OCI-LY7 (cell line): ENCODE data around the gene TBC1D5. TPM values are rescaled to one million over a fixed set of nuclear protein-coding genes. Genes with fewer than 3 reads are reported as not detected.

ENCODE experiments used
- BruUV-seq: library from RNA; stranded (reverse); fragments of 400-500 nt; replicated peaks from 2 replicates; lab custom pipeline; 2021; lab: Mats Ljungman, UMichigan
- CTCF ChIA-PET: fragments of 300-600 bp; sonication (Branson Sonifier 250); formaldehyde crosslinking; loops from one replicate; lab custom pipeline; 2022; ENCODE audit warnings: antibody characterized with exemption; ENCODE audit not compliant: unreplicated experiment; lab: Charles Lee
- POLR2A ChIA-PET: fragments of 300-600 bp; sonication (Branson Sonifier 250); formaldehyde crosslinking; loops from one replicate; lab custom pipeline; 2022; ENCODE audit warnings: antibody characterized with exemption; lab: Charles Lee
- DNase-seq: peaks from one replicate; pipeline ENCODE4 v3.0.0-alpha.2; 2015; ENCODE audit warnings: low spot score
- H2AFZ ChIP-seq: fragments of 200-600 bp; sonication (generic), shearing (Covaris generic); 2 replicates; pipeline ENCODE4 v1.6.1; 2014; ENCODE audit warnings: mild to moderate bottlenecking, antibody characterized with exemption, low read length, moderate library complexity
- H3K27ac ChIP-seq: fragments of 200-600 bp; sonication (generic); 2 replicates; pipeline ENCODE4 v1.5.1; 2014; ENCODE audit warnings: mixed run types, low read depth, mild to moderate bottlenecking, moderate library complexity, low read length, inconsistent platforms; ENCODE audit not compliant: poor library complexity, severe bottlenecking
- H3K36me3 ChIP-seq: fragments of 200-600 bp; sonication (generic); 2 replicates; pipeline ENCODE4 v1.6.1; 2014; ENCODE audit warnings: mild to moderate bottlenecking, antibody characterized with exemption, low read length, moderate library complexity, mixed read lengths; ENCODE audit not compliant: insufficient read depth
- H3K4me1 ChIP-seq: fragments of 200-600 bp; sonication (generic); 2 replicates; pipeline ENCODE4 v1.5.1; 2014; ENCODE audit warnings: mild to moderate bottlenecking, low read length; ENCODE audit not compliant: insufficient read depth, poor library complexity, severe bottlenecking
- H3K4me2 ChIP-seq: fragments of 200-600 bp; sonication (generic); 2 replicates; pipeline ENCODE4 v1.6.1; 2014; ENCODE audit warnings: mild to moderate bottlenecking, low read length
- H3K4me3 ChIP-seq: fragments of 200-600 bp; sonication (generic); 2 replicates; pipeline ENCODE4 v1.5.1; 2014; ENCODE audit warnings: mild to moderate bottlenecking, low read depth, low read length; ENCODE audit not compliant: poor library complexity, severe bottlenecking
- H3K79me2 ChIP-seq: fragments of 200-600 bp; sonication (generic); 2 replicates; pipeline ENCODE4 v1.6.1; 2016; ENCODE audit warnings: low read depth, mild to moderate bottlenecking, low read length, moderate library complexity, mixed read lengths; ENCODE audit not compliant: insufficient read depth
- H3K9me2 ChIP-seq: fragments of 200-600 bp; sonication (generic); 2 replicates; pipeline ENCODE4 v1.6.1; 2016; ENCODE audit warnings: mild to moderate bottlenecking, low read length, mixed read lengths; ENCODE audit not compliant: insufficient read depth
- H3K9me3 ChIP-seq: fragments of 200-600 bp; sonication (generic); 2 replicates; pipeline ENCODE4 v1.6.1; 2014; ENCODE audit warnings: mild to moderate bottlenecking, mixed run types, low read length, mixed read lengths
- H4K20me1 ChIP-seq: fragments of 200-600 bp; sonication (generic); 2 replicates; pipeline ENCODE4 v1.6.1; 2014; ENCODE audit warnings: mild to moderate bottlenecking, antibody characterized with exemption, low read length, moderate library complexity, mixed read lengths; ENCODE audit not compliant: insufficient read depth
- EZH2phosphoT487 ChIP-seq: fragments of 200-600 bp; sonication (generic); IDR thresholded peaks from 2 replicates; pipeline ENCODE4 v1.6.1; 2018; ENCODE audit warnings: low read depth, borderline replicate concordance, mild to moderate bottlenecking, mixed run types, antibody characterized with exemption, low read length, moderate library complexity, mixed read lengths
- intact Hi-C: fragments of 100-400 bp; cut with micrococcal nuclease; formaldehyde crosslinking; loops from one replicate; pipeline ENCODE4 v1.10.0; 2022; ENCODE audit not compliant: unreplicated experiment
- total RNA-seq, 2 experiments: library from RNA; depleted of rRNA in 1 of 2; stranded (reverse); fragments of >200 nt in 1 of 2; shearing (Covaris generic) in 1 of 2; gene quantifications; 2 replicates each; pipeline ENCODE4 v1.2.3, GENCODE V29; 2014 to 2022
- TF ChIP-seq, protein P1 (sequence below): fragments of 200-600 bp; sonication (generic); conservative IDR thresholded peaks from 2 replicates; pipeline ENCODE4 v1.5.1; 2014; ENCODE audit warnings: mild to moderate bottlenecking, antibody characterized with exemption, low read length, moderate library complexity, mixed read lengths

The TBC1D5 gene
- total RNA-seq, 2 experiments from 2014 or later, result 78.5 to 82.4 TPM

- H2AFZ ChIP-seq, result no peak overlapping the region
- TF ChIP-seq, protein P1, sequence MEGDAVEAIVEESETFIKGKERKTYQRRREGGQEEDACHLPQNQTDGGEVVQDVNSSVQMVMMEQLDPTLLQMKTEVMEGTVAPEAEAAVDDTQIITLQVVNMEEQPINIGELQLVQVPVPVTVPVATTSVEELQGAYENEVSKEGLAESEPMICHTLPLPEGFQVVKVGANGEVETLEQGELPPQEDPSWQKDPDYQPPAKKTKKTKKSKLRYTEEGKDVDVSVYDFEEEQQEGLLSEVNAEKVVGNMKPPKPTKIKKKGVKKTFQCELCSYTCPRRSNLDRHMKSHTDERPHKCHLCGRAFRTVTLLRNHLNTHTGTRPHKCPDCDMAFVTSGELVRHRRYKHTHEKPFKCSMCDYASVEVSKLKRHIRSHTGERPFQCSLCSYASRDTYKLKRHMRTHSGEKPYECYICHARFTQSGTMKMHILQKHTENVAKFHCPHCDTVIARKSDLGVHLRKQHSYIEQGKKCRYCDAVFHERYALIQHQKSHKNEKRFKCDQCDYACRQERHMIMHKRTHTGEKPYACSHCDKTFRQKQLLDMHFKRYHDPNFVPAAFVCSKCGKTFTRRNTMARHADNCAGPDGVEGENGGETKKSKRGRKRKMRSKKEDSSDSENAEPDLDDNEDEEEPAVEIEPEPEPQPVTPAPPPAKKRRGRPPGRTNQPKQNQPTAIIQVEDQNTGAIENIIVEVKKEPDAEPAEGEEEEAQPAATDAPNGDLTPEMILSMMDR, result no peak
- no peak for TF ChIP-seq EZH2phosphoT487
- CTCF ChIA-PET, result no interaction called here
Measured at GRCh38 chr3:17714473-17714872, 28.0 kb downstream of the TBC1D5 start.

GRCh38 chr3:17709236-17709810, 33.1 kb downstream of the TBC1D5 start:
- Histone ChIP-seq H3K27ac (no peak overlapping the region), H3K4me1 (no peaks in the 10 kb centered on the region), H3K4me3 (no peak overlapping the region), H3K9me2 (no peaks in the 10 kb centered on the region), H2AFZ (no peak overlapping the region), H3K9me3 (peaks cover 11% of the 10 kb centered on the region; the same call in 1 of the 2 replicates), H3K36me3 (peaks cover 19% of the 10 kb centered on the region), H4K20me1 (no peaks in the 10 kb centered on the region), H3K79me2 (peaks cover 8% of the 10 kb centered on the region; the same call in 1 of the 2 replicates), H3K4me2 (no peak overlapping the region)
- BruUV-seq, result no TSS peak
- TF ChIP-seq, protein P1, result no peak
- TF ChIP-seq EZH2phosphoT487, result no peak
- no peak for DNase-seq
- intact Hi-C loops, result no loop called here
- ChIA-PET POLR2A (interaction anchor here (0.7 to 1.4 kb wide), 2 partner anchors 15 to 20 kb away, joined by 3 read pairs; no protein-coding TSS in a partner anchor), CTCF (no interaction called here)

More at GRCh38 chr3:17714473-17714872, 28.0 kb downstream of the TBC1D5 start:
- BruUV-seq, result no TSS peak
- H3K4me2 ChIP-seq, result no peak overlapping the region
- H3K79me2 ChIP-seq, result peaks cover 20% of the 10 kb centered on the region; the same call in 1 of the 2 replicates
- intact Hi-C loops, result no loop called here
- H3K4me3 ChIP-seq, result no peak overlapping the region
- DNase-seq, result no peak
- H3K4me1 ChIP-seq, result no peaks in the 10 kb centered on the region
- no peaks in the 10 kb centered on the region for H4K20me1 ChIP-seq
- H3K27ac ChIP-seq, result no peak overlapping the region
- H3K9me3 ChIP-seq, result peaks cover 25% of the 10 kb centered on the region; the same call in 1 of the 2 replicates
- peaks cover 36% of the 10 kb centered on the region for H3K36me3 ChIP-seq
- H3K9me2 ChIP-seq, result no peaks in the 10 kb centered on the region
- POLR2A ChIA-PET, result interaction anchor here (0.6 to 1.0 kb wide), 3 partner anchors 21 to 701 kb away, joined by 3 to 4 read pairs (median 4); no protein-coding TSS in a partner anchor
